ENCODE results near the gene DCC.

DNA sequence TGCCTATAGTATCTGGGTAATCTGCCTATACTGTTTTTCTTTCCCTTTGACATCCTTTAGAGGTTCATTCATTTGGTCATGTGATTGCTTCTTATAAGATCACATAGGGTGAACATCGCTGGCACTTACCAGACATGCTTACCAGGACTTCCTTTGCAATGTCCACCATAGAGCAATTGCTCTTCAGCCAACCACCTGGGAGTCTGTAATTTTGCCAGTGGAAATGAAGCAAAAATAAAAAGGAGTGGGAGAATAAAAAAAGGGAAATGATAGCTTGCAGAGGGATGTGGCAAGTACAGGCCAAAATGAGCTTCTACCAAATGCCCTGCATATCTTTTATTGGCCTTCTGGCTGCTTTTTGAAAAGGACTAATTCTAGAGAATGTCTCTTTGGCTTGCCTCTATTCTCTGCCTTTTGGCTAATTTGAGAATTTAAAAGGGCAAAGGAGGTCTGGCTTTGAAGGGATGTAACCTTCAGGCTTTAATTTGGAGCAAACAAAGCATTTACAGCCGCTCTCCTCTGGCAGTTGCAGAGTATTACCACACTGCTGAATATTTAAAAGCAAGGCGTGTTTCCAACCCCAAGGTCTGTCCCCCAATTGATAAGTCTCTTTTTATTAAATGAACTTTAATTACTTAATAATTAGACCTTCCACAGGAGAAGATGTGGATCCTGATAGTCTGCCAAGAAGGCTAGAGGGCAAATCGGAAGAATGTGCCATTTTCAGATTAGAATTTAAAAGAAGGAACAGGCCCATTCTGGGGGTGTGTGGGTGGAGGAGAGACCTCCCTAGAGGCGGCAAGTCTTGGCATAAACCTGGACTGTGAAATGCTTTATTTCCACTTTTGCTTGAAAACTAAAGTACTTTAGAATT lies 557.9 kb downstream of the DCC start:
- TF ChIP-seq, protein P1, sequence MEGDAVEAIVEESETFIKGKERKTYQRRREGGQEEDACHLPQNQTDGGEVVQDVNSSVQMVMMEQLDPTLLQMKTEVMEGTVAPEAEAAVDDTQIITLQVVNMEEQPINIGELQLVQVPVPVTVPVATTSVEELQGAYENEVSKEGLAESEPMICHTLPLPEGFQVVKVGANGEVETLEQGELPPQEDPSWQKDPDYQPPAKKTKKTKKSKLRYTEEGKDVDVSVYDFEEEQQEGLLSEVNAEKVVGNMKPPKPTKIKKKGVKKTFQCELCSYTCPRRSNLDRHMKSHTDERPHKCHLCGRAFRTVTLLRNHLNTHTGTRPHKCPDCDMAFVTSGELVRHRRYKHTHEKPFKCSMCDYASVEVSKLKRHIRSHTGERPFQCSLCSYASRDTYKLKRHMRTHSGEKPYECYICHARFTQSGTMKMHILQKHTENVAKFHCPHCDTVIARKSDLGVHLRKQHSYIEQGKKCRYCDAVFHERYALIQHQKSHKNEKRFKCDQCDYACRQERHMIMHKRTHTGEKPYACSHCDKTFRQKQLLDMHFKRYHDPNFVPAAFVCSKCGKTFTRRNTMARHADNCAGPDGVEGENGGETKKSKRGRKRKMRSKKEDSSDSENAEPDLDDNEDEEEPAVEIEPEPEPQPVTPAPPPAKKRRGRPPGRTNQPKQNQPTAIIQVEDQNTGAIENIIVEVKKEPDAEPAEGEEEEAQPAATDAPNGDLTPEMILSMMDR (IDR thresholded peaks at IDR 0.05), result no peak
- no peak for TF ChIP-seq POLR2A (IDR thresholded peaks at IDR 0.05)

All from thyroid gland (tissue), 4 donors.